Natural killer cell (primary cell): ENCODE measurements around the gene RSPH6A. TPM values are rescaled to one million over a fixed set of nuclear protein-coding genes. Genes with fewer than 3 reads are reported as not detected.
"Not testable (repeated sequence)": the region's sequence is repeated elsewhere in the genome, so short reads cannot be mapped to it uniquely, and the experiment has no call there.

Source experiments
- ATAC-seq, 3 donors: fragments of 150-1000 bp in 2 of 3; fragments of 200-7000 bp in 1 of 3; cut with Tn5 transposase; 1 replicate in 1 of 3; 2 replicates in 2 of 3; pipeline ENCODE4 v1.10.0; 2021; ENCODE audit warnings: mild to moderate bottlenecking in 2 of 3, moderate library complexity in 2 of 3
- DNase-seq, 2 donors: peaks; one replicate each; pipeline versions ENCODE4 v3.0.0 to v3.0.0-alpha.2; 2013 to 2021; ENCODE audit warnings: mixed read lengths in 1 of 2
- H3K27ac ChIP-seq: one replicate; pipeline ENCODE4 v1.5.1; 2013; ENCODE audit warnings: mild to moderate bottlenecking, low read length
- H3K27me3 ChIP-seq: one replicate; pipeline ENCODE4 v1.6.1; 2013; ENCODE audit warnings: low read length; ENCODE audit not compliant: control insufficient read depth, insufficient read depth
- H3K36me3 ChIP-seq: one replicate; pipeline ENCODE4 v1.6.1; 2013; ENCODE audit warnings: low read length; ENCODE audit not compliant: control insufficient read depth, insufficient read depth
- H3K4me1 ChIP-seq: one replicate; pipeline ENCODE4 v1.6.1; 2013; ENCODE audit warnings: low read length; ENCODE audit not compliant: control insufficient read depth, insufficient read depth
- H3K4me3 ChIP-seq: one replicate; pipeline ENCODE4 v1.5.1; 2013; ENCODE audit warnings: low read length
- H3K9me3 ChIP-seq: one replicate; pipeline ENCODE4 v1.6.1; 2013; ENCODE audit warnings: low read length; ENCODE audit not compliant: control insufficient read depth, insufficient read depth
- H3K27ac Mint-ChIP-seq, 2 donors: one replicate each; pipeline ENCODE4 v1.8.0; 2022; ENCODE audit warnings: mild to moderate bottlenecking in 2 of 2, mixed read lengths in 2 of 2, moderate library complexity in 1 of 2
- H3K27me3 Mint-ChIP-seq, 2 donors: one replicate each; pipeline ENCODE4 v1.8.0; 2022; ENCODE audit warnings: low read depth in 2 of 2, mixed read lengths in 2 of 2
- H3K36me3 Mint-ChIP-seq: one replicate; pipeline ENCODE4 v1.8.0; 2022; ENCODE audit warnings: mixed read lengths
- H3K4me1 Mint-ChIP-seq, 2 donors: one replicate each; pipeline ENCODE4 v1.8.0; 2022; ENCODE audit warnings: mixed read lengths in 2 of 2
- H3K4me3 Mint-ChIP-seq: one replicate; pipeline ENCODE4 v1.8.0; 2022; ENCODE audit warnings: mild to moderate bottlenecking, moderate library complexity, mixed read lengths
- H3K9me3 Mint-ChIP-seq, 2 donors: one replicate each; pipeline ENCODE4 v1.8.0; 2022; ENCODE audit warnings: mixed read lengths in 2 of 2
- WGBS: methylation state at CpG from one replicate; pipeline ENCODE4 v1.1.7; 2013; ENCODE audit warnings: missing lambda C conversion rate; ENCODE audit not compliant: insufficient coverage; 5-methylcytosine and 5-hydroxymethylcytosine counted together
- intact Hi-C: fragments of 100-400 bp; cut with micrococcal nuclease; formaldehyde crosslinking; loops from one replicate; pipeline ENCODE4 v1.14.2; 2022
- total RNA-seq, 4 donors: library from RNA; stranded (reverse); fragments of 120-200 nt in 1 of 4; gene quantifications; one replicate each; pipeline versions ENCODE4 v1.2.3 to v1.2.4, GENCODE V29; 2013 to 2022
- TF ChIP-seq, protein P1 (sequence below): fragments of 200-600 bp; IDR thresholded peaks from one replicate; pipeline ENCODE4 v1.8.0; 2022; ENCODE audit warnings: antibody characterized with exemption

Gene RSPH6A
- total RNA-seq, 3 donors from 2014 or later (not counting 1 experiment from before 2014, with no cell fraction given): 0.18 to 0.63 (median 0.31) TPM

DNA sequence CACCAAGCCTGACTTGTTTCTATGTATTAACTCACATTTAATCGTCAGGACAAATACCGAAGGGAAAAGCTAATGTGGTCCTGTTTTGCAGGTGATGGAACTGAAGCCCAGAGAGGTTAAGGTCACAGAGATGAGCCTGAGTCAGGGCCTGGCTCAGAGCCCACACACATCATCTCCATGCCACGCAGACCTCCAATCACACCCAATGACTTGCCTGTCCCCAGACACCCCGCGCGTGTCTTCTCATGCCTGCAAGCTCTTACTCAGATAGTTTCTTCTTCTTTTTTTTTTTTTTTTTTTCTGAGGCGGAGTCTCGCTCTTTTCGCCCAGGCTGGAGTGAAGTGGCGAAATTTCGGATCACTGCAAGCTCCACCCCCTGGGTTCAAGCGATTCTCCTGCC is 62.5 kb downstream of the RSPH6A start:
- Histone ChIP-seq H3K9me3 (no peaks in the 10 kb centered on the region), H3K36me3 (no peaks in the 10 kb centered on the region), H3K27ac (no peak overlapping the region), H3K4me3 (no peak overlapping the region), H3K27me3 (no peaks in the 10 kb centered on the region), H3K4me1 (no peaks in the 10 kb centered on the region)
- Mint-ChIP-seq H3K4me3 (no peak overlapping the region), H3K27ac (no peak overlapping the region), H3K9me3 (no peaks in the 10 kb centered on the region), H3K27me3 (no peaks in the 10 kb centered on the region), H3K36me3 (no peaks in the 10 kb centered on the region), H3K4me1 (no peaks in the 10 kb centered on the region)
- 93% methylated on average over 12 of the region's 12 CpGs for WGBS
- DNase-seq (no peak), ATAC-seq (no peak)
- intact Hi-C loops: no loop called here
- TF ChIP-seq, protein P1, sequence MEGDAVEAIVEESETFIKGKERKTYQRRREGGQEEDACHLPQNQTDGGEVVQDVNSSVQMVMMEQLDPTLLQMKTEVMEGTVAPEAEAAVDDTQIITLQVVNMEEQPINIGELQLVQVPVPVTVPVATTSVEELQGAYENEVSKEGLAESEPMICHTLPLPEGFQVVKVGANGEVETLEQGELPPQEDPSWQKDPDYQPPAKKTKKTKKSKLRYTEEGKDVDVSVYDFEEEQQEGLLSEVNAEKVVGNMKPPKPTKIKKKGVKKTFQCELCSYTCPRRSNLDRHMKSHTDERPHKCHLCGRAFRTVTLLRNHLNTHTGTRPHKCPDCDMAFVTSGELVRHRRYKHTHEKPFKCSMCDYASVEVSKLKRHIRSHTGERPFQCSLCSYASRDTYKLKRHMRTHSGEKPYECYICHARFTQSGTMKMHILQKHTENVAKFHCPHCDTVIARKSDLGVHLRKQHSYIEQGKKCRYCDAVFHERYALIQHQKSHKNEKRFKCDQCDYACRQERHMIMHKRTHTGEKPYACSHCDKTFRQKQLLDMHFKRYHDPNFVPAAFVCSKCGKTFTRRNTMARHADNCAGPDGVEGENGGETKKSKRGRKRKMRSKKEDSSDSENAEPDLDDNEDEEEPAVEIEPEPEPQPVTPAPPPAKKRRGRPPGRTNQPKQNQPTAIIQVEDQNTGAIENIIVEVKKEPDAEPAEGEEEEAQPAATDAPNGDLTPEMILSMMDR: no peak

DNA sequence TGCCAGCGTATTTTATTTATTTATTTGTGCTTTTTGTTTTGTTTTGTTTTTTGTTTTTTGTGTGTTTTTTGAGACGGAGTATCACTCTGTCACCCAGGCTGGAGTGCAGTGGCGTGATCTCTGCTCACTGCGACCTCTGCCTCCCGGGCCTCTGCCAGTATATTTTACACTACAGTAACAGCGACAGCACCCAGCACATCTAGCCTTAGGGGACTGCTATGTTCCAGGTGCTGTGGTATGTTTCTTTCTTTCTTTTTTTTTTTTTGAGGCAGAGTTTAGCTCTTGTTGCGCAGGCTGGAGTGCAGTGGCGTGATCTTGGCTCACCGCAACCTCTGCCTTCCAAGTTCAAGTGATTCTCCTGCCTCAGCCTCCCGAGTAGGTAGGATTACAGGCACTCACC is 63.6 kb downstream of the RSPH6A start:
- H3K9me3 Mint-ChIP-seq: not testable (repeated sequence)

DNA sequence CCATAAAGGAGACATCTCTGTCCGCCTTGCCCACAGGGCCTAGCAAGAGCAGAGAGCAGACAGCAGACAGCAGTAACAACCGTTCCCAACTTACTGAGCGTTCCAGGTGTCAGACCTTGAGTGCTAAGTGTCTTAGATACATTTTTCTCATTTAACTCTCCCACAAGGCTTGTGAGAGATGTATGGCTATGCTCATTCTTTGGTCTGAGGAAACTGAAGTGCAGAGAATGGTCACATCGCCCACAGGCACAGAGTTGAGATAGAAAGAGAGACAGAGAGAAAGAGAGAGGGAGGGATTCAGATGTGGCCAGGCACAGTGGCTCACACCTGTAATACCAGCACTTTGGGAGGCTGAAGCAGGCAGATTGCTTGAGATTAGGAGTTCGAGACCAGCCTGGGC is 67.6 kb downstream of the RSPH6A start:
- Histone ChIP-seq H3K9me3 (no peaks in the 10 kb centered on the region), H3K4me1 (no peaks in the 10 kb centered on the region), H3K4me3 (no peak overlapping the region), H3K27ac (no peak overlapping the region), H3K27me3 (no peaks in the 10 kb centered on the region), H3K36me3 (no peaks in the 10 kb centered on the region)
- ATAC-seq (no peak), DNase-seq (no peak)
- no peak overlapping the region for H3K27ac Mint-ChIP-seq
- no peaks in the 10 kb centered on the region for H3K4me1 Mint-ChIP-seq
- 91% methylated on average over 4 of the region's 5 CpGs for WGBS
- intact Hi-C loops: no loop called here
- TF ChIP-seq, protein P1: no peak
- H3K4me3 Mint-ChIP-seq: no peak overlapping the region
- H3K36me3 Mint-ChIP-seq: no peaks in the 10 kb centered on the region
- H3K27me3 Mint-ChIP-seq: peaks cover 8 to 15% of the 10 kb centered on the region in 2 donors
- no peaks in the 10 kb centered on the region for H3K9me3 Mint-ChIP-seq

More for the DNA sequence above, 63.6 kb downstream of the RSPH6A start:
- H3K36me3 Mint-ChIP-seq, H3K27me3 Mint-ChIP-seq, H3K9me3 ChIP-seq, intact Hi-C loops, ATAC-seq, H3K27ac Mint-ChIP-seq, H3K4me1 Mint-ChIP-seq, H3K4me3 ChIP-seq, DNase-seq, H3K27ac ChIP-seq, H3K4me3 Mint-ChIP-seq, H3K27me3 ChIP-seq, H3K36me3 ChIP-seq, H3K4me1 ChIP-seq: not testable (repeated sequence)
- WGBS: 97% methylated on average over 9 of the region's 10 CpGs

DNA sequence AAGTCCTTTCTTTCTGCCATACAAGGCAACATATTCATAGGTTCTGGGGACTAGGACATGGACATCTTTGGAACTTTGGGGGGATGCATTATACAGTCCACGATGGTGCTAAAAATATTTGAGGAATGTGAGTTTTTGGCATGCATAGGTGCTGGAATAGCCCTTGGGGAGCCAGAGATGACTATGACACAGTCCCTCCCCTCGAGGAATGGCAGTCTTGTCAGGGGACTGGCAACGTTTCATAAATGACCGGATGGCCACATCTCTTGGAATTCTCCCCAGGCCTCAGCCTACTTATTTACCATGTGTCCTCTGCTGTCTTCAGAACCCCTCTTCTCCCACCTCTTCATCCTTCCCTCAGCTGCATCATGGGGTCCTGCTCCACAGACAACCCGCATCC is 68.2 kb downstream of the RSPH6A start:
- no peaks in the 10 kb centered on the region for H3K36me3 ChIP-seq
- H3K4me3 ChIP-seq: no peak overlapping the region
- WGBS: 85% methylated on average over 5 of the region's 5 CpGs
- peaks cover 8 to 17% of the 10 kb centered on the region in 2 donors for H3K27me3 Mint-ChIP-seq
- no peak overlapping the region for H3K4me3 Mint-ChIP-seq
- no peaks in the 10 kb centered on the region for H3K36me3 Mint-ChIP-seq
- H3K27ac Mint-ChIP-seq: no peak overlapping the region
- no peaks in the 10 kb centered on the region for H3K4me1 ChIP-seq
- H3K27me3 ChIP-seq: no peaks in the 10 kb centered on the region
- DNase-seq: no peak
- TF ChIP-seq, protein P1: no peak
- intact Hi-C loops: no loop called here
- ATAC-seq: no peak
- H3K9me3 Mint-ChIP-seq: no peaks in the 10 kb centered on the region
- H3K9me3 ChIP-seq: no peaks in the 10 kb centered on the region
- H3K4me1 Mint-ChIP-seq: no peaks in the 10 kb centered on the region
- H3K27ac ChIP-seq: no peak overlapping the region

Other genes starting within 250 kb of the RSPH6A start
- gene OPA3, start 230.5 kb downstream of the RSPH6A start, total RNA-seq: 10 to 100 TPM in 1 of 3 donors, 1 to 10 TPM in 2; 8.2 to 10.4 (median 9.0) TPM
- gene GPR4, start 213.1 kb downstream of the RSPH6A start, total RNA-seq: under 1 TPM in 2 of 3 donors, not detected in 1; 0.12 to 0.13 TPM
- 100 to 1,000 TPM; 112 to 136 (median 117) TPM for gene EML2, start 175.9 kb downstream of the RSPH6A start, total RNA-seq
- gene GIPR, start 147.1 kb downstream of the RSPH6A start, total RNA-seq: 10 to 100 TPM; 20.7 to 24.5 (median 21.5) TPM
- 100 to 1,000 TPM; 212 to 252 (median 241) TPM for gene SNRPD2, start 123.4 kb downstream of the RSPH6A start, total RNA-seq
- gene QPCTL, start 122.6 kb downstream of the RSPH6A start, total RNA-seq: 10 to 100 TPM in 2 of 3 donors, 1 to 10 TPM in 1; 8.7 to 11.5 (median 10.0) TPM
- gene FBXO46, start 84.4 kb downstream of the RSPH6A start, total RNA-seq: 10 to 100 TPM; 24.8 to 35.7 (median 31.1) TPM
- not detected for gene MEIOSIN, start 81.9 kb downstream of the RSPH6A start, total RNA-seq
- 1 to 10 TPM; 2.1 to 3.3 (median 3.1) TPM for gene SIX5, start 46.1 kb downstream of the RSPH6A start, total RNA-seq
- 10 to 100 TPM; 48.1 to 67.5 (median 49.8) TPM for gene DMPK, start 32.8 kb downstream of the RSPH6A start, total RNA-seq
- gene DMWD, start 22.5 kb downstream of the RSPH6A start, total RNA-seq: 10 to 100 TPM; 66.2 to 82.1 (median 66.3) TPM
- 10 to 100 TPM; 86.4 to 94.8 (median 86.7) TPM for gene SYMPK, start 47.8 kb upstream of the RSPH6A start, total RNA-seq
- not detected for gene FOXA3, start 49.0 kb upstream of the RSPH6A start, total RNA-seq
- 10 to 100 TPM; 16.1 to 20.3 (median 19.6) TPM for gene IRF2BP1, start 70.8 kb upstream of the RSPH6A start, total RNA-seq
- gene MYPOP, start 87.3 kb upstream of the RSPH6A start, total RNA-seq: 1 to 10 TPM; 7.0 to 8.4 (median 7.2) TPM
- gene NANOS2, start 99.5 kb upstream of the RSPH6A start, total RNA-seq: not detected
- not detected for gene NOVA2, start 158.6 kb upstream of the RSPH6A start, total RNA-seq
- gene CCDC61, start 180.2 kb upstream of the RSPH6A start, total RNA-seq: 10 to 100 TPM; 10.6 to 16.9 (median 14.6) TPM
- gene PGLYRP1, start 207.7 kb upstream of the RSPH6A start, total RNA-seq: under 1 TPM in 1 of 3 donors, not detected in 2; 0.55 TPM
- not detected for gene IGFL4, start 225.7 kb upstream of the RSPH6A start, total RNA-seq